Measurements from ENCODE around the gene BEST1.

DNA sequence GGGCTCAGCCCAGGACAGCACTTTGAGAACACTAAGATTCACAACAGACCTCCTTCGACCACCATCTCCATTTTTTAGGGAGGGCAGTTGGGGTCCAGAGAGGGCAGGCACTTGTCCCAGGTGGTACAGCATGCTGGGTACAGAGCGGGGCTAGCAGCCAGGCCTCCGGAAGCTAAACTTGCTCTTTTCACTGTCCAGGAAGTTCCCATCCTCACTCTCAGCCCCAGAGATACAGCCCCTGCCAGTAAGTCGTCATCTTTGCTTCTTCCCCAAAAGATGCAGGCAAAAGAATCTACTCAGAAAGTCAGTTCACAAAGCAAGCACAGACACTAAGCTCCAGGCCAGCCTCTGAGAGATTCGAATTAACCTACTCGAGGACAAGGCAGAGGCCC is 26.1 kb upstream of the BEST1 start:
- TF ChIP-seq, protein P1, sequence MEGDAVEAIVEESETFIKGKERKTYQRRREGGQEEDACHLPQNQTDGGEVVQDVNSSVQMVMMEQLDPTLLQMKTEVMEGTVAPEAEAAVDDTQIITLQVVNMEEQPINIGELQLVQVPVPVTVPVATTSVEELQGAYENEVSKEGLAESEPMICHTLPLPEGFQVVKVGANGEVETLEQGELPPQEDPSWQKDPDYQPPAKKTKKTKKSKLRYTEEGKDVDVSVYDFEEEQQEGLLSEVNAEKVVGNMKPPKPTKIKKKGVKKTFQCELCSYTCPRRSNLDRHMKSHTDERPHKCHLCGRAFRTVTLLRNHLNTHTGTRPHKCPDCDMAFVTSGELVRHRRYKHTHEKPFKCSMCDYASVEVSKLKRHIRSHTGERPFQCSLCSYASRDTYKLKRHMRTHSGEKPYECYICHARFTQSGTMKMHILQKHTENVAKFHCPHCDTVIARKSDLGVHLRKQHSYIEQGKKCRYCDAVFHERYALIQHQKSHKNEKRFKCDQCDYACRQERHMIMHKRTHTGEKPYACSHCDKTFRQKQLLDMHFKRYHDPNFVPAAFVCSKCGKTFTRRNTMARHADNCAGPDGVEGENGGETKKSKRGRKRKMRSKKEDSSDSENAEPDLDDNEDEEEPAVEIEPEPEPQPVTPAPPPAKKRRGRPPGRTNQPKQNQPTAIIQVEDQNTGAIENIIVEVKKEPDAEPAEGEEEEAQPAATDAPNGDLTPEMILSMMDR (IDR thresholded peaks at IDR 0.05): no peak
- TF ChIP-seq POLR2AphosphoS5 (IDR thresholded peaks at IDR 0.05; ENCODE audit: low read depth, low read length): no peak
- TF ChIP-seq, protein P2, sequence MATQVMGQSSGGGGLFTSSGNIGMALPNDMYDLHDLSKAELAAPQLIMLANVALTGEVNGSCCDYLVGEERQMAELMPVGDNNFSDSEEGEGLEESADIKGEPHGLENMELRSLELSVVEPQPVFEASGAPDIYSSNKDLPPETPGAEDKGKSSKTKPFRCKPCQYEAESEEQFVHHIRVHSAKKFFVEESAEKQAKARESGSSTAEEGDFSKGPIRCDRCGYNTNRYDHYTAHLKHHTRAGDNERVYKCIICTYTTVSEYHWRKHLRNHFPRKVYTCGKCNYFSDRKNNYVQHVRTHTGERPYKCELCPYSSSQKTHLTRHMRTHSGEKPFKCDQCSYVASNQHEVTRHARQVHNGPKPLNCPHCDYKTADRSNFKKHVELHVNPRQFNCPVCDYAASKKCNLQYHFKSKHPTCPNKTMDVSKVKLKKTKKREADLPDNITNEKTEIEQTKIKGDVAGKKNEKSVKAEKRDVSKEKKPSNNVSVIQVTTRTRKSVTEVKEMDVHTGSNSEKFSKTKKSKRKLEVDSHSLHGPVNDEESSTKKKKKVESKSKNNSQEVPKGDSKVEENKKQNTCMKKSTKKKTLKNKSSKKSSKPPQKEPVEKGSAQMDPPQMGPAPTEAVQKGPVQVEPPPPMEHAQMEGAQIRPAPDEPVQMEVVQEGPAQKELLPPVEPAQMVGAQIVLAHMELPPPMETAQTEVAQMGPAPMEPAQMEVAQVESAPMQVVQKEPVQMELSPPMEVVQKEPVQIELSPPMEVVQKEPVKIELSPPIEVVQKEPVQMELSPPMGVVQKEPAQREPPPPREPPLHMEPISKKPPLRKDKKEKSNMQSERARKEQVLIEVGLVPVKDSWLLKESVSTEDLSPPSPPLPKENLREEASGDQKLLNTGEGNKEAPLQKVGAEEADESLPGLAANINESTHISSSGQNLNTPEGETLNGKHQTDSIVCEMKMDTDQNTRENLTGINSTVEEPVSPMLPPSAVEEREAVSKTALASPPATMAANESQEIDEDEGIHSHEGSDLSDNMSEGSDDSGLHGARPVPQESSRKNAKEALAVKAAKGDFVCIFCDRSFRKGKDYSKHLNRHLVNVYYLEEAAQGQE (IDR thresholded peaks at IDR 0.05; ENCODE audit: insufficient read depth in 1 of 2, low read depth in 2 of 2, low read length in 1 of 2): no peak
- TF ChIP-seq SIN3A (IDR thresholded peaks at IDR 0.05; ENCODE audit: borderline replicate concordance, insufficient read depth, low read depth, low read length): no peak
